Hematopoietic multipotent progenitor cell treated with erythropoietin and hydrocortisone succinate and interleukin-3 and kit ligand, for 8 days (in vitro differentiated cells): ENCODE results near the gene PIGL.
"Not testable (repeated sequence)": the region's sequence is repeated elsewhere in the genome, so short reads cannot be mapped to it uniquely, and the experiment has no call there.

Experiments used
- DNase-seq: peaks from one replicate; pipeline ENCODE4 v3.0.0-alpha.2; 2015

Gene PIGL

DNA sequence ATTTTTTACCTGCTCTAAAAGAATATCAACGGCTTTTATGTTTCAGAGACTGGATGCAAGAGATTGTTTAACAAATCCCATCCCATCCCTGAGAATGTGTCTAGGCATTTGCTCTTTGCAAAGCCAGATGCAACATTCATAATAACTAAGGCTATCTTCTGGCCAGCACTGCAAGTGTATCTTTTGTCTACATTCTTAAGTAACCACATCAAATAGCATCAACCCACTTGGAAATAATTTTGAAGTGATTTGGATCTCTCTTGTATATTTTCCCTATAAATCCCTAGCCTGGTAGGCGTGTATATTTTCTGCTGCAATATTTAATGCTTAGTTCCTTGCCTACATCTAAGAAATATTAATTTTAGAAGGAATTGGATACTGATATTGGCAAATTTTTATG, 64.3 kb downstream of the PIGL start:
- no peak for DNase-seq

DNA sequence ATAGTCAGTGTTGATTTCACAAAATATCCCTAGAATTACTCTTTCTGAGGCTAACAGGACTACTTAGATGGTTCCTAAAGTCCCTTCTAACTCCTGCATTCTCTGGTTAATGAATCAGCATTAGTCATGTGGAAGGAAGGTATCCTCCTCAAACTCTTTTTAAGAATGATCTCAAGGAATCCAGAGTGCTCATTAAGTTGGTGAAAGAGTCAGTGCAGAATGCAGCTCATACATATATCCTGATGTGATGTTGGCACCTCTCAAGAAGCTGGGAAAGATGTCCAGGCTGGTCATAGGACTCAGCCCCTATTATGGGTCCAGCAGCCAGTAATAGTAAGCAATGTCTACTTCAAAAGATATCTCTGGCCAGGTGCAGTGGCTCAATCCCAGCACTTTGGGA, 65.5 kb downstream of the PIGL start:
- no peak for DNase-seq

DNA sequence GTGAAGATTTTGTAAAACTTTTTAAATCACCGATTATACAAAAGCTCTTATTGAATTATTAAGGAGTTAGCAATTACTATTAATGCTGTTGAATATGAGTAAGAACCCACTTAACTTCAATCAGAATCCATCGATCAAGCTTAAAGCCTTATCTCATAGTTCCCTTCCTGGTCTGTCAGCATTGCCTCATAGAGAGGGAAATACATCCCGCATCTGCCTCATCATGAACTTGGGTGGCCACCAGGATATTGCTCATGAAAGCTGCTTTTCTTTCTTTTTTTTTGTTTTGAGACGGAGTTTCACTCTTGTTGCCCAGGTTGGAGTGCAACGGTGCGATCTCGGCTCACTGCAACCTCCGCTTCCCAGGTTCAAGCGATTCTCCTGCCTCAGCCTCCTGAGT, 66.7 kb downstream of the PIGL start:
- DNase-seq: no peak

DNA sequence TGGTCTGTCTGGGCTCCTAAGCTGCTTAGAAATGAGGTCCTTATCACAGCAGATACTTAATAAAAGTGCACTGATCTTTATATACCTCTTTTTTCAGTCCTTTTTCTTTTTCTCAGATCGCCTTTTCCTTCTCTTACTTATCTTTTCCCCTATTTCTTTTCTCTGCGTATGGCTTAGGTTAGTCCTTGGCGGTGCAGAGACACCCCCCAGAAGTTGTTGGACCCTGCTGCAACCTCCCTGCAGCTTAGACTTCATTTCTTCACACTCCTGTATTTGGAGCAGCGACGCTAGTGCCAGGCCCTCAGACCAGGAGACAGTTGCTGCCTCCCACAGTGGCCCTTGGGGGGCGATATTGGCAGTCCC, 68.6 kb downstream of the PIGL start:
- no peak for DNase-seq

DNA sequence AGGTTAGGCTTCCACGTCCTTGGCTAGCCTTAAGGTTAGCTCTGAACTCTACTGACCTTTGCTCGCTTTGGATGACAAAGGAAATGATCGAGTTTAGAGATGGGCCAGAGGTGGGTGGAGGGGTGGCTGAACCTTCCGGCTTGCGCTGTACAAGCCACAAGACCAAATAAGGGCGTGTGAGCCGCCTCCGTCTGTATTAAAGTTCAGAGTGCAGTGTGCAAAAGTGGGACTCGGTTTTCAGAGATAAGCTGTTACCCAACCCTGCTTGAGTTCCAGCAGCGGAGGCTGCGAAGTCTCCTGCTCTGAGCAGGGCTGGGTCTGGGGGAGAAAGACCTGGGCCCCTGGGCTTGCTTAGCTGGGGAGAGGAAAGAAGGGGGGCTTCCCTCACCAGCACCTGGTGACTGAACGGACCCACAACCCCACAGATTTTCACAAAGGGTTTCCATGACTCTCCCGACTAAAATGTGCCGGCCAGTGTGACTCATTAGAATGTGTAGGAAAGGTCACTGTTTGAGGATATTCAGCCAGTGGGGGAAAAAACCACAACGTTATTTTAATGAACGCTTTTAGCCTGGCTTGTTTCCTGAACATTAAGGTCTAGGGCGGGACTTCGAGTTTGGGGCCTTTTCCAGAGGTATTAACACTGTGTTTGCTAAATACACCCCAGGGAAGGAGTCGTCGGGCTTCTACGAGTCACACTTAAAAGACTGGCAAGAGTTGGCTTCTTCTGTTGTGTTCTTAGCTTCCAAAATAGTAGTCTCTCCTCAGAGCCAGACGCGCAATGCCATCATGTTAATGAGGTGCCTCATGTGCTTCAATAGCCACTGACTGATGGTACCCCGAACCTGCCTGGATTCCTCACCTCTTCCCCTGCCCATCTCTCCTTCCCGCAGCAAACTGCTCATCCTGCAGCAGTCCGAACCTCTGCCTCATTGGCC, 69.3 kb downstream of the PIGL start:
- DNase-seq: peak; percentile 97

DNA sequence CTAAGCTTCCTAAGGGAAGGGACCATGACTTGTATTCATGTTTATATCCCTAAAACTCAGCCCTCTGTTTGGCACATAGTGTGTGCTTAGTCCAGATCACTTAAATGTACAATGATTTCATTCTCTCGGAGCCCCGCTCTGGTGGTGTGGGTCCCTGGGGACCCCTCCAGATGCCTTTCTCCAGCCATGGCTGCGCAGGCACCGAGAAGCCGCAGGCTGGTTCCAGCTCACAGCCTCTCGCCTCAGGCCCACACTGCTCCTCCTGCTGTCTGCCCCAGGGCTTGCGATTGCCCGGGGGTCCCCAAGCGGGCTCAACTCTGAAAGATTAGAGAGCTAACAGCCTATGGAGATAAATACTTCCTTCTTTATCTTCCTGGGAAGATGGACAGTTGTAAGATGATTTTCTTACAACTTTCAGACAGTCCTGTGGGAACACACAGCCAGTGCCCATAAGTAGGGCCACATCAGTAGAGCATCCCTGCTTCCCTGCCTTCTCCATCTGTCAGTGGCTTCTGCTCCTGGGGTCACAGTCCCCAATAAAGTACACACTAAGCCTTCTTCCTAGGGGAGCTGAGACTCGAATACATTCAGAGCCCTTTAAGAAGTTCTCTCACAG, 70.0 kb downstream of the PIGL start:
- no peak for DNase-seq

DNA sequence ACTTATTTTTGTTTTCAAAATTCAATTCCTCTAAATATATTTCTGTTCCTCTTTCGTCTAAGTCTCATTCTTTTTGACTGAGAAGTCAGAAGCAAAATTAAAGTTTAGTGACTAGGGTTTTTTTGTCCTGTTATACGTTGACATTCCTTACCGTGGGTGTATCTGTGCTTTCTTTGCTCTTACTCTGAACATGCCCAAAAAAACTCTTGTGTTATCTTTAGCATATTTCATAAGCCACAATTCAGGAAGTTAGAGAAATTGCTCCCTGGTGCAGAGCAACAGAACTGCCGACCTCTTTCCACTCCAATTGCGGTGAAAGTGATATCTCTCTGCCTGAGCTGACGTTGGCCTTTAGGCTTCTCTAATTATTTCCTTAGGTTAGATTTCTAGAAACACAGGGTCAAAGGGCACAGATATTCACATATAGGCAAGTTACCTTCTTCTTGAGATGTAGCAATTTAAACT, 70.6 kb downstream of the PIGL start:
- DNase-seq: peak; percentile 77

DNA sequence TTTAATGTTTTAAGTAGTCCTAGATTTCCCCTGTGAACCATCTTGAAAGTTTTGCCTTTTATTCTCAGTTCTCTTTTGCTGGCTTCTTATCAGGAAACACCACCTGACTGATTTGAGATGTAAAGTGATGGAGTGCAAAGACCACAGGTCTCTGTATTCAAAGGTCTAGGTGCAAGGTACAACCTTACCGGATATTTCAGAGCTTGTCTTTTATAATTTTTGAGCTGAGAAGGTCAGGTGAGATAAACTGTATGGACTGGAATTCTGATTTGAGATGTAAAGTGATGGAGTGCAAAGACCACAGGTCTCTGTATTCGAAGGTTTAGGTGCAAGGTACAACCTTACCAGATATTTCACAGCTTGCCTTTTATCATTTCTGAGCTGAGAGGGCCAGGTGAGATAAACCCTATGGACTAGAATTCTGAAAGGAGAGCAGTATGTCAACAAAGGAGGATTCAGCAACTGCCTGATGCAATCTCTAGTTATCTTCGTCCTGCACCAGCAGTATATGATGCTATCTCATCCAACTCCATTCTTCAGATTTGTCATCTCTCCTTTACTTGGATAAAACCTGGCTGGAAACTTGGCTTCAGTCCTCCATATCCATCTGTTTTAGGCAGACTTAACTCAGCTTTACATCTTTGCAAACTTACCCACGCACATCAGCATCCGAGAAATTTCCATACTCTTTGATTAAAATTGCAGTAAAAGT, 72.0 kb downstream of the PIGL start:
- DNase-seq: no peak

DNA sequence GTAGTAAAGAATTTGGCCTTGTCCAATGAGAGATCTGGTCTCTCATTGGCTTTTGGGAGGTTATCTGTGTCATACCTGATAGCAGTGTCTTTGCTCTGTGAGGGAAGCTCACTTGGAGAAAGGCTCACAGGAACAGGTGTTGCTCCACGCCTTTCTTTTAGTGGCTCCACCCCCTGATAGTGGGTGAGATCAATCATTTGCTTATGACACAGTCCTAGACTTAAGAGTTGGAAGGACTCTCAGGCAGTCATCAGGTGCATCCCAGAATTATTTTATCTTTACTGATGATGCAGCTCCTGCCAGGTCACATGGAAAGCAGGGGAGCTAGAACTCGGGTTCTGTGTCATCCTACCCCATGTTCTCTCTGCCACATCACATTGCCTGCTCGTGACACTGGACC, 76.9 kb downstream of the PIGL start:
- DNase-seq: no peak

DNA sequence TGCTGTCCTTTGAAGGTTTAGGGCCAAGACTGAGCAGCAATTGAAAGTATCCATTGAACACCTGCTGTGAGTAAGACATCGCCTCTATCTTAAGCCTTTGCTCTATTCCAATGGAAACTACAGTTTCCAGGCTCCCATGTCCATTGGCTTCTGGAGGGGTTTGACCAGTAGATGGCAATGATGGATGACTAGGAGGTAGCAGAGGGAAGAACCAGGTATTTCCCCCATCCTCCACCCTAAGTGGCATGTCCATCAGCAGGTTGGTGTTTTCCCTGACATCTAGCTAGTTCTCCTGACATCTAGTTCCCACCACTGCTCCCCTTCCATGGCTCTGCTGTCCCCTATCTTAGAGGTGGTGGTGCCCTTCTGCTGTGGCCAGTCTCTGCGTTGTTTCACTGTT, 77.5 kb downstream of the PIGL start:
- DNase-seq: no peak

DNA sequence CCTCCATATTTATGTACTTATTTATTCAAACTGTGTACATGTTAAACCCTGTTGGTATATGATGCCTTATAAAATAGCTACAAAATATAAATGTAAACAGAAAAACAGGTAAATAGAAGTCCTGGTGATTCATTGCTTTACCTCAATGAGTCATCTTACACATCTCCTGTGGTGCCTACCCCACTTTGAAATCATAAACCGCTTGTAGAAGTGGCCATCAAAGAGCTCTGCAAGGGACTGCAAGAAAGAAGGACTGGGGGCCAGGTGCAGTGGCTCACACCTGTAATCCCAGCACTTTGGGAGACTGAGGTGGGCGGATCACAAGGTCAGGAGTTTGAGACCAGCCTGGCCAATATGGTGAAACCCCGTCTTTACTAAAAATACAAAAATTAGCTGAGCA, 79.1 kb downstream of the PIGL start:
- not testable (repeated sequence) for DNase-seq

DNA sequence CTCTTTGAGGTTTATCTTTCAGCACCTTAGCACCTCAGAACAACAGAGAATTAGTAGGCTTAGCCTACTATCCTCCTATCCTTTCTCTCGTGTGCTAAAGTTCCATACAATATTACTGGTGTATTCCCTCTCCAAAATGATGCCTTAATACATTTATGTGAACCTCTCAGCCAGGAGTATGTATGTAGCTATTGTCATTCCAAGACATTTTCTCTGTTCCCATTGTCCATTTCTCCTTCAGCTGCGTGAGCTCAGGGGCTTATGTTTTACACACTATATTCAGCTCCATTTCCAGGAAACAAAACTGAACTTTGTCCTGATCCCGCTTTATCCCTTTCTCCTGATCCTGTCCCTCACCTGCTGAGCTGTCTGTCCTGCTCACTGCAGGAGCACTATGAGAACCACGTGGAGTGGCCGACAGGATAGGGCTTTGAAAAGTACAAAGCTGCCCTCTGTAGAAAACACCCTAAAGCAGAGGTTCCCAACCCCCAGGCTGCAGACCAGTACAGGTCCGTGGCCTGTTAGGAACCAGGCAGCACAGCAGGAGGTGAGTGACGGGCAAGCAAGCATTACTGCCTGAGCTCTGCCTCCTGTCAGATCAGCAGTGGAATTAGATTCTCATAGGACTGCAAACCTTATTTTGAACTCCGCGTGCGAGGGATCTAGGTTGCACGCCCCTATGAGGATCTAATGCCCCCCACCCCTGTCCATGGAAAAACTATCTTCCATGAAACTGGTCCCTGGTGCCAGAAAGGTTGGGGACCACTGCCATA, 80.5 kb downstream of the PIGL start:
- no peak for DNase-seq

DNA sequence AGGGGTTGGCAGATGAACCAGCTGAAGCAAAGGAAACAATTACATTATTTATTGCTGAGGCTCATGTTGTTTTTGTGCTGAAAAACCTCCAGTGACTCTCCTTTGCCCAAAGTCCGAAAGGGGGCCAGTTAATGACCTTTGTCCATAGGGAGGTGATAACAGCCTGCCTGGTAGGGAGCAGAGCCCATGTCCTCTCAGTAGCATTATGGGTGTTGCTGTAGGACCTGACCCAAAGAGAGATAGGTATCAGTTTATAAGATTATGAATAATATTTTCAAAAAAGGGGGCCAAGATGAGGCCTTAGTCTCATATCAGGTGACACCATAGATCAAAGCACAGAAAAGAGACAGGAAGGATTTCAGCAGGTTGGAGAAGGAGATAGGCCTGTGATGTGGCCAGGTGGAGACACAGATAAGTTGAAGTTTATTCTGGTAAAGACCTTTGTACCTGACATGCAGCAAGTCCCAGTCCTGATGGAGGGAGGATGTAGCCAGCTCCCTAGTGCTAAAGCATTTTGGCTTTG, 81.2 kb downstream of the PIGL start:
- peak; percentile 27 for DNase-seq

DNA sequence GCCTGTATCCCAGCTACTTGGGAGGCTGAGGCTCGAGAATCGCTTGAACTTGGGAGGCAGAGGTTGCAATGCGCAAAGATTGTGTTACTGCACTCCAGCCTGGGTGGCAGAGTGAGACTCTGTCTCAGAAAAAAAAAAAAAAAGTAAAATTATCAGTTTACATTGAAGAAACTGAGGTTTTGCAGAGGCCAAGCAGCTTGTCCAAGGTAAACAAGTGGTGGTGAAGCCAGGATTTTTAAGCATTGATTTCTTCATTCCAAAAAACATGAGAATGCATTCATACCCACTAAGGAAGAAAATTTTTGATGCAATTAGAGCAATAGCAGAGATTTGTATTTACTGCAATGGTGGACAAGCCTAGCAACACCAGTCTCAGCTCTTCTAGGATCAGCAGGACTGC, 83.5 kb downstream of the PIGL start:
- no peak for DNase-seq

DNA sequence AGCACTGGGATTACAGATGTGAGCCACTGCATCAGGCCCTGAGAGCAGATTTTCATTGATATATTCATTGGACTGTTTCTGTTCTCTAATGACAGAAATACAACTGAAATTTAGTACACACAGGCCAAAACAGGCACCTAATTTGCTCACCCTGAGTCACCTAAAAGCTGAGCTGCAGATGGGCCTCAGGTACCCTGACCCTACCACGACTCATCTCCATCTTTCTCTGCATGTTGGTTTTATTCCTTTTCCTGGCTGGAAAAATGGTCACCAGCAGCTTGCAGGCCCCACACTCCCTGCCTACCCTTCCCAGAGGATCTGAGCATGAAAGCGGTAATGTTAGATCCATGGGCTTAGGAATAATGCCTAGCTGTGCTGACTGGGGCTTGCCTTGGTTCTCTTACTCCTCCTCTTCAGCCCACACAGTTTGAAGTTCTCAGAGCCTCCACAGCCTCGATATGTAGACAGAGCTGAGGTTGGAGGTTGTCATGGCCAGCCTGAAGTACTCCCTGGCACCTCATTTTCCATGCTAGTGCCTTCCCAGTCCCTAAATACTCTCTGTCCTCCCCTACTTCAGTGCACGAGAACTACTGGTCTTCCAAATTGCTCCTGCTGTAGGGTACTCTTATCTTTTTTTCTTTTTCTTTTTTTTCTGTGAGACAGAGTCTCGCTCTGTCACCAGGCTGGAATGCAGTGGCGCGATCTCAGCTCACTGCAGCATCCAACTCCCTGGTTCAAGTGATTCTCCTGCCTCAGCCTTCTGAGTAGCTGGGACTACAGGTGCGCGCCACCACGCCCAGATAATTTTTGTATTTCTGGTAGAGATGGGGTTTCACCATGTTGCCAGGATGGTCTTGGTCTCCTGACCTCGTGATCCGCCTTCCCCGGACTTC, 85.2 kb downstream of the PIGL start:
- no peak for DNase-seq

DNA sequence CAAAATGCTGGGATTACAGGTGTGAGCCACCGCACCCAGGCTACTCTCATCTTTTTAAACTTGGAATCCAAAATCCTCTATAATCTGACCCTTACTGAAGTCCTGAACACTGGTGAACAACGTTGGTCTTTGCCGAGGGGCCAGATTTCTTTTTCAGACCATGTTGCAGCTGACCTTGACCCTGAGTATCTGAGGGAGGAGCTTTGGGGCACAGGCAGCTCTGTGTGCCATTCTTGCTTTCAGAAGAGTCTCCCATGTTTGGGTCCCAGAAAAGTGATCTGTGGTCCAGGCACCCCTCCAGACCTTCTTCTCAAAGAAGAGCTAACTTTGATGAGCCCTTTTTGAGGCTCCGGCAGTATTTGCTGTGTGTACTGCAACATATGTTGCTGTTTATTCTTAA, 85.8 kb downstream of the PIGL start:
- no peak for DNase-seq

DNA sequence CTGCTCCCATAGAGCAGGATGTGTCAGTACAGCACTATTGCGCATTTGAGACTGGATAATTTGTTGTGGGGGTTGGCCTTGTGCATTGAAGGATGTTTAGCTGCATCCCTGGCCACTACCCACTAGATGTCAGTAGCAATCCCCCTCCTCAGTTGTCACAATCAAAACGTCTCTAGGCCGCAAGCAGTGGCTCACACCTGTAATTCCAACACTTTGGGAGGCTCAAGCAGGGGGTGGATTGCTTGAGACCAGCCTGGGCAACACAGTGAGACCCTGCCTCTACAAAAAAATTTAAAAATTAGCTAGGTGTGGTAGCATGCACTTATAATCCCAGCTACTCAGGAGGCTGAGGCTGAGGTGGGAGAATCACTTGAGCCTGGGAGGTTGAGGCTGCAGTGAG, 87.8 kb downstream of the PIGL start:
- no peak for DNase-seq

DNA sequence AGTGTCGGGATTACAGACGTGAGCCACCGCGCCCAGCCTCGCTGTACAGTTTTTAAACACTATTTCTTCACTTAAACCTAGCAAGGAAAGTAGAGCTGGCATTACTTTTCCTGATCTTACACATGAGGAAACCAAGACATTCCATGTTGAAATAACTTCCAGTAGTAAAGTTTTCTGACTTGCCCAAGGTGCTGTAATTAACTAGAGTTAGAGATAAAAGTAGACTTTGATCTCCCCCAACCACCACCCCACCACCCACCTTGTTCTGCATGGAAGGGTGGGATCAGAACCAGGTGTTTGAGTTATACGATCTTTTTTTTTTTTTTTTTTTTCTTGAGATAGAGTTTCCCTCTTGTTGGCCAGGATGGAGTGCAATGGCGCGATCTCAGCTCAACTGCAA, 89.2 kb downstream of the PIGL start:
- no peak for DNase-seq

DNA sequence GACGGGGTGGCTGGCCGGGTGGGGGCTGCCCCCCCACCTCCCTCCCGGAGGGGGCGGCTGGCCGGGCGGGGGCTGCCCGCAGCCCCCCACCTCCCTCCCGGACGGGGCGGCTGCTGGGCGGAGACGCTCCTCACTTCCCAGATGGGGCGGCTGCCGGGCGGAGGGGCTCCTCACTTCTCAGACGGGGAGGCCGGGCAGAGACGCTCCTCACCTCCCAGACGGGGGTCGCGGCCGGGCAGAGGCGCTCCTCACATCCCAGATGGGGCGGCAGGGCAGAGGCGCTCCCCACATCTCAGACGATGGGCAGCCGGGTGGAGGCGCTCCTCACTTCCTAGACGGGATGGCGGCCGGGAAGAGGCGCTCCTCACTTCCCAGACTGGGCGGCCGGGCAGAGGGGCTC, 95.1 kb downstream of the PIGL start:
- DNase-seq: not testable (repeated sequence)

DNA sequence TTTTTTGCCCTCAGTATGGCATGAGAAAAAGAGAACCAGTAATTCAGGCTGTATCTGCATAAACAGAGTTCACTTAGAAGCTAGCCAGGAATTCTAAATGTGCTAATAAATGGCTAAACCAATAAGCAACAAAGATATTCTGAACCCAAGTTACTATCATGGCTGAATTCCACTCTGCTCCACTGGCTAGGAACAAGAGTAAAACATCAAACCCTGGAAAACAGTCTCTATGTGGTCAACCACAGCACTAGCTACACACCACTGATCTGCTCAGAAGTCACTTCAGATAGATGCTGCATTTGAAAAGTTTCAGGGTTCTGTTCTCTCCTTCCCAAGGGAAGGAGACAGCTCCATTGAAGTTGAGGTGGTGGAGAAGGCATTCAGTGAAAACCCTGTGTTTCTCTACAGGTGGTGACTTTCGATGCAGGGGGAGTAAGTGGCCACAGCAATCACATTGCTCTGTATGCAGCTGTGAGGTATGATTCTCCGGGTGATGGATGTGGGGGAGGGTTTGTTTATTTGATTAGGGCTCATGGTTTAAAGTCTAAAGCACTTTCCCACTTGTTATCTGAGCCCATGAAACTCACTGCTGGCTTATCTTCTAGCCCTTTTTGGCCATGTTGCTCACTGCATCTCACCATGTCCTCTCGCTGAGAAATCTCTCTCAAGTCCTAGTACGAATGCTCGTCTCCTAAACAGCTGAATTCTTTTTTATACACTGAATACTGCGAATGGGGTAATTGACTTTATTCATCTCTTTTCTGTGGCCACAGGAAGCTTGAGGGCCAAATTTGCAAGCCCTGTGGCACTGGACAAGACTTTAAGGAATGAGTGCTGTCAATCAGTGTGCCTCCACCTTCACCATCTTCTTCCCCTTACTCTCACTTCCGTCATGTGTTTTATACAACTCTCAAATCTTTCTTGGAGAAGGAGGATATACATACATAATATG, 96.4 kb downstream of the PIGL start:
- peak; percentile 36 for DNase-seq

DNA sequence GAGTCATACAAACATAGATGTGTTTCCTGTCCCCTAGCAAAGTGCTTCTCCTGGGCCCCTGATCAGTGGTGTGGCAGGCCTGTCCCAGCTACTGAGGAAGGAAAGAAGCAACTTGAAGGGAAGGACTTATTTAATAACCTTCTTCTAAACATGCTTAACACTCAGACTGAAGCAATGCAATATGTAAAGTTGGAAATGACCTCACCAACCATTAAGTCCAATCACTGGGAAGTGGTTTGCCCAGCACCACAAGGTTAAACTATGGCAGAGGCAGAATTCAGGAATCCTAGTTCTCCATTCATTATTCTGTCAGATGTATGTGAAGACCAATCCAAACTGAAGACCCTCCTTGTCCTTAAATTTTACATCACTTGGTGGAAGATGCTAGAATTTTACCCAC, 97.2 kb downstream of the PIGL start:
- no peak for DNase-seq
